Ureter (tissue), 1 donor: Measurements from ENCODE around the gene BMP7. TPM values are rescaled to one million over a fixed set of nuclear protein-coding genes. Genes with fewer than 3 reads are reported as not detected.

ENCODE experiments used
- DNase-seq: peaks from one replicate; pipeline ENCODE4 v3.0.0-alpha.2; 2020; ENCODE audit warnings: low spot score
- total RNA-seq: library from RNA; stranded (reverse); gene quantifications from one replicate; pipeline ENCODE4 v1.2.4, GENCODE V29; 2023
- donor health status: DM: yes; HTN: yes; CAD: no.

Gene BMP7
- total RNA-seq, 1 donor from 2014 or later = 32.0 TPM

DNA sequence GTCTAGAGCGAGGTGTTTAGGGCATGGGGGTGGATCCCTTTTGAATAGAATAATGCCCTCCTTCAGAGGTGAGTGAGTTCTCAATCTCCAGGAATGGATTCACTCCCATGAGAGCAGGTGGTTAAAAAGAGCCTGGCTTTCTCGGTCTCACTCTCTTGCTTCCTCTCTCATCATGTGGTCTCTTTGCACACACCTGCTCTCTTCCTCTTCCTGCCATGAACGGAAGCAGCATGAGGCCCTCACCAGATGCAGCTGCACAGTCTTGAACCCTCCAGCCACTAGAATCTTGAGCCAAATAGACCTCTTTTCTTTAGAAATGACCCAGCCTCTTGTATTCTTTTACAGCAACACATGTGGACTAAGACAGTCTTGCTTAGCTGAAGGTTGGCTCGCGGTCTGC, 119.3 kb downstream of the BMP7 start:
- DNase-seq = no peak

DNA sequence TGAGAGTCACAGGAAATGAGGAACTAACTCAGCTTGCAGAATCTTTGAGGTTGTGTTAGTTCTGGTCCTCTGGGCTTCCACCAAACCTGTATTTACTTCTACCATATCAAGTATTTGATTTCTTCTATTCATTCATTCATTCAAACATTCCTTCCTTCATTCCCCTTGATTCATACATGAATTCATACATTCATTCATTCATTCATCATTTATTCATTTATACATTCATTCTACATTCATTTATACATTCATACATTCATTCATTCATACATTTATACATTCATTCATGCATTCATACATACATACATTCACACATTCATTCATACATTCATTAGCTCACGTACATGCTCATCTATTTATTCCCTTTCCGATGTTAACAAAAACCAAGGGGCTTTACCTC, 120.3 kb downstream of the BMP7 start:
- DNase-seq = no peak

DNA sequence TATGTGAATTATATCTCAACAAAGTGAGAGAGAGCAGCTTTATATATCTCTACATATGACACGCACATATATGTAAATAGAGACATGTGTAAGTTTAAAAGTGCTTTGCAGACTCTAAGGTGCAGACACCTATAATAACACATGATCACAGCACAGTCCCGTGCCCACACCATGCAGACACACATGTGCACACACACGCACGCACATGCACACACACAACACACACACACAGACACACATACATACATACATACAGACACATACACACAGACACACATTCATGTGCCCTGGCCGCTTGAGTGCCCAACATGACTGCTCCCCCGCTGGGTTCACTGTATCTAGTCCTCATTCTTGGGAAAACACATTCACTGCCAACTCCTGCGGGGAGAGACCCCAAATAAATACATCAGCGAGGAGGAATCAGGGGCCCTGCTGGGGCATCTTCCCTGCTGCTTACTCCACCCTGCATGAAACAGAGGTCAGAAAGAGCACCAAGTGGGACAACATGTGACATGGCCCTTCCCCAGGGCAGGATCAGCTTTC, 121.3 kb downstream of the BMP7 start:
- no peak for DNase-seq

DNA sequence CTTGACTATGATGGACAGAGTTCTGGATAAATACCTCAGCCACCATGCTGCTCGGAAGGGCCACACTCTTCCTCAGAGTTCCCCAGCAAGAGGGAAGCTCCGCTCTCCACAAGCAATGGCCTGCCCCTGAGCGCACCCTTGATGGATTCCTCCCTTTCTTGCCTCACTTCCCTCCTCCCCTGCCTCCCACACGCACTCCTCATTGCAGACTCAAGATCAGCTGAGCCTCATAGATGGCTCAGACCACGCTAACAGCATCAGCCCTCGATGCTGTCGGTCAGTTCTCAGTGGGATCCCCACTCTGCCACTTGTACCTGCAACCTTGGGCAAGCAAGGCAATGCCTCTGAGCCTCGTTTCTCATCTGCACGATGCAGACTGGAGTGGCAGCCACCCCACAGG, 123.3 kb downstream of the BMP7 start:
- no peak for DNase-seq

DNA sequence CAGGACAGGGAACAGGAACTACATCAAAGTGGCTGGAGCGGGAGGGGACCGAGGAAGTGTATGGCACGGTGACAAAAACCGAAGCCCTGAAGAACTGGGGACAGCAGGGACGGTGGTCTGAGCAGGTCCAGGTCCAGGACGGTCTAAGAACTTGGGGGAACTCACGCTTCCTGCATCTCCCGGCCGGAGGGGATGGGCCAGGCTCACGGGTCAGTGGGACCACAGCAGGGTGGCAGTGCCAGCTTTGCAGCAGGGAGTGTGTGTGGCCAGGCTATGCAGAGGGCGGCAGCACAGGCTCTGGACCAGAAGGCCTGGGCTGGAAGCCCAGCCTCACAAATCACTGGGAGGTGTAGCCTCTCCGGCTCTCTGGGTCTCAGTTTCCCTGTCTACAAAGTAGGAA, 123.8 kb downstream of the BMP7 start:
- DNase-seq = no peak

DNA sequence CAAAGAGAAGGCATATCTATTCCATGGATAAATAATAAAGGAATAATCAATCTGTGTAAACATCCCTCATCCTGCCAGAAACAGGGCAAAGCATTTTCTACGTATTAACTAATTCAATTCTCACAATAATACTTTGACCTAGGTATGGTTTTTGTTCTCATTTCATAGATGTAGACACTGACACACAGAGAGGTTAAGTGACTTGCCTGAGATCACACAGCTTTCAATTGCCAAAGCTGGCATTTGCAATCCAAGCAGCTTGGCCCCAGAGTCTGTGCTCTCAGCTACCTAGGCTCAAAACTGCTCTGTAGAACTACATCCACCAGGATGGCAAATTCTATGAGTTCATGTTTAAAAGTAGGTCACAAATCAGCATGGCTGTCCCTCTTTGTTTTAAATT, 124.9 kb downstream of the BMP7 start:
- no peak for DNase-seq

DNA sequence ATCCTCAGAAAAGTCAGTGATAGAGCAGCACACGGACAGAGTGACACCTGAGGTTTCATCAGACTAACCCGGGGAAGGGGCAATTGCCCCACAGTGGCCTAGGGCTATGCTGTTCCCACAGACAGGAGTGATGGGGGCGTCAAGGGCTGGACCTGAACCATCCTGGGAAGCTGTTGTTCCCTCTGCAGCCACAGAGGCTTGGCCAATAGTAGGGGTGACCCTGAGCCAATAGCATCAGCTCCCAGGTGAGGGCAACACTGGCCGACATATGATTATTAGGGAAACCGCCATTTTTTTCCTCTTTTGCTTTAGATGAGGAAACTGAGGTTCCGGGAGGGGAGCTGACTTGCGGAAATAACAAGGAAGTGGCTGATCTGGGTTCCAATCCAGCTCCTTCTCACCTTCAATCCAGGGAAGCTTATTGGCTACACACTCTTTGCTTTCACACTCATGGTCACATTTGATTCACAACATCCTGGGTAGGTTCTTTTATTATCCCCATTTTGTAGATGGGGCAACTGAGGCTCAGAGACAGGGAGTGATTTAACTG, 126.0 kb downstream of the BMP7 start:
- no peak for DNase-seq

DNA sequence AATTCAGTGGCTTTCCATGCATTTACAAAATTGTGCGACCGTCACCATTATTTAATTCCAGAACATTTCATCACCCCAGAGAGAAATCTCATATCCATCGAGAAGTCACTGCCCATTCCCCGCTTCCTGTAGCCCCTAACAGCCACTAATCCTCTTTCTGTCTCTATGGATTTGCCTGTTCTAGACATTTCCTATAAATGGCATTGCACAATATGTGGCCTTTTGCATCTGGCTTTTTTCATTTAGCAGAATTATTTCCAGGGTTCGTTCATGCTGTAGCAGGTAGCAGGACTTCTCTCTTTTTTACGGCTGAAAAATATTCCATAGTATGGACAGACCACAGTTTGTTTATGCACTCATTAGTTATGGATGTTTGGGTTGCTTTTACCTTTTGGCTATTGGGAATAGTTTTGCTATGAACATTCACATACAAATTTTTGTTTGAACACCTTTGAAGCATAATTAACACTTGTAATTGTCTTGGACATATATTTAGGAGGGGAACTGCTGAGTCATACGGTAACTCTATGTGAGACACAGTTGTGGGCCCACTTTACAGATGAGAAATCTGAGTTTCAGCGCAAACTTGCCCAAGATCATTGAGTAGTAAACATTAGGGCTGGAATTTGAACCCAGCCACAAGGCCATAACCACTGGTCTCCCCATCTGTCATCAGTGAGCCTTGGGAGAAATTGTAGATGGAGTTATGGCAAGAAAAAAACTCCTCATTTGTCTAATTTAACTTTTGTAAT, 126.9 kb downstream of the BMP7 start:
- no peak for DNase-seq

DNA sequence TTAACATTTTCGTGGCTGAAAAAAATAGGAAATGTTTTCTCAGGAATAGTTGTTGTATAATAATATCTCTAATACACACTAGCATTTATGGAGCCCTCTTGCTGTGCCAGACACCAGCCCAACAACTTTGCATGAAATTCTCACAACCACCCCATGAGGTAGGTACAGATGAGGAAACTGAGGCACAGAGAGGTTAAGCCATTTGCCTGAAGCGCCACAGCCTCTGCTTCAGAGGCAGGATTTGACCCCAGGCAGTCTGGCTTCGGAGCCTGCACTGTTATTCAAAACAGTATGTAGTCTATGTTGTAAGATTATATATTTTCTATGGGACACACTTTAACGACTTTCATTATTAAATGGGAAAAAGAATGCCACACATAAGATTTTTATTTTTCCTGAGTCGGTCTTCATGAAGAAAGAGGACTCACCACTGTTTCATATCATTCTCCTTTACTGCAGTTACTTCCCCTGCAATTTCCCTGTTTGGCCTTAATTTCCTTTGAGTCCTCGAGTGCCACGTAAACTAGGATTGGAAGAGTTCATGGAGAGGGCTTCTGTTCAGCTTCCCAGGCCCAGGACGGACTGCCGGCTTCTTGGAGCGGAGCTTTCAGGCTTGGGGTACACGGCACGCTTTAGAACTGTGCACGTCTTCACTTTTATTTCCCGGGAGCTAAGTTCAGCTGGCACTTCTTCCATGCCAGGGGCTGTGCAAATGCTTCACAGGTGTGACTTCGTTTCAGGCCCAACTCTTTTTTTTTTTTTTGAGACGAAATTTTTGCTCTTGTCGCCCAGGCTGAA, 128.0 kb downstream of the BMP7 start:
- DNase-seq = no peak

DNA sequence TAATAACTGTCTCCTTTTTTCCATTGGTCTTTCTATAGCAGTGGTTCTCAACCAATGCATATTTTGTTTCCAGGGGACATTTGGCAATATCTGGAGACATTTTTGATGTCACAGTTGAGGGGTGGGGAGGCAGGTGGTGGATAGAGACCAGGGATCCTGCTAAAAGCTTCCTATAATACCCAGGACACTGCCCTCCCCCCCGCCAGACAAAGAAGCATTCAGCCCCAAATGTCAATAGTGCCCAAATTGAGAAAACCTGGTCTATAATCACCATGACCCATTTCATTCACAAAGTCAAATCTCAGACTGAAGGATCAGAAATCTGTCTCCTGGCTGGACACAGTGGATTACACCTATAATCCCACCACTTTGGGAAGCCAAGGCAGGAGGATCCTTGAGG, 128.8 kb downstream of the BMP7 start:
- DNase-seq = no peak

DNA sequence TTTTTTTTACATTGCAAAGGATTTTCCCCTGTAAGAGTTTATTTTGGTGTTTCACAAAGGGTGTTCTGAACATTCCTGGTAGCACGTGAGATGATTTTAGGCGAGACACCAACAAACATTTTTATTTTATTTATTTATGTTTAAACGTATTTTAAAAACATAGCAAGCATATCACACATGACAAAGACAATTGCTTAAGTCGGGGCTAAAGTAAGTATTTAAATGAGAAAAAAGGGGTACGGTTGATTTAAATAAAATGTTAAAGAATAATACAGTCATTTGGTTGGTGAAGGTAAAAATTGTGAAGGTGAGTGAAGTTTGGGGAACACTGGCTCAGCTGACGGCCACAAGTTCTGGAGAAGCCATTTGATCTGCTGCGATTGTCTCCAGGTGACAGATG, 129.7 kb downstream of the BMP7 start:
- DNase-seq = no peak

DNA sequence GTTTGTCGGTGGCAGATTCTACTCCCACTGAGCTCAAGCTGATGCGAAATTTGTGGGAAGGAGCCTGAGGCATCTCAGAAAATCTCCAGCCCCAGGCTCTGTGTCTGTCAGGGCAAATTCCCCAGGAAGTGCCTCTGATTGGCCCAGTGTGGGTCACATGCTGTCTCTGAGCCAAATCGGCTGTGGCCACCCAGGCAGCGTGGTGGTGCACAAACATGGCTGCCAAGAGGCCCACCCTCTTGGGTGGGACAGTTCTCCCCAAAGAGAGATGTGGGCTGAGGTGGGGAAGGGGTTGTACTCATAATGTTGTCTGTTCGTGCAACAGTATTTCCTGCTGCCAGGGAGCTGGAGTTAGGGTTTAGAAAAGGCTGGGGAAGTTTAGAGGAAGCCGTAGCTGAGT, 130.6 kb downstream of the BMP7 start:
- no peak for DNase-seq

DNA sequence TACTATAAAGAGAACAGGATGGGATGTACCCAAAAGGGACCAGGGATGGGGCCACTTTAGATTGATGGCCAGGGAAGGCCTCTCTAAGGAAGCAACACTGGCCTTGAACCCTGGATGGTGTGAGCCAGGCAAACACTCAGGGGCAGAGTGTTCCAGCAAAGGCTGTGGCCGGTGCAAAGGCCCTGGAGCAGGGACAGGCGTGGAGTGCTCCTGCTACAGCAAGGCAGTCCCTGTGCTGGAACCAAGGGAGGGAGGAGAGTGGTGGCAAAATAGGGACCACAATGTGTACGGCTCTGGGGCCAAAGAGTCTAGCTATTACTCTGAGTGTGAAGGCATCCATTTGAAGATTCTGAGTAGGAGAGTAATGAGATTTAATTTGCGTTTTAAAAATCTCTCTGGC, 131.6 kb downstream of the BMP7 start:
- no peak for DNase-seq

DNA sequence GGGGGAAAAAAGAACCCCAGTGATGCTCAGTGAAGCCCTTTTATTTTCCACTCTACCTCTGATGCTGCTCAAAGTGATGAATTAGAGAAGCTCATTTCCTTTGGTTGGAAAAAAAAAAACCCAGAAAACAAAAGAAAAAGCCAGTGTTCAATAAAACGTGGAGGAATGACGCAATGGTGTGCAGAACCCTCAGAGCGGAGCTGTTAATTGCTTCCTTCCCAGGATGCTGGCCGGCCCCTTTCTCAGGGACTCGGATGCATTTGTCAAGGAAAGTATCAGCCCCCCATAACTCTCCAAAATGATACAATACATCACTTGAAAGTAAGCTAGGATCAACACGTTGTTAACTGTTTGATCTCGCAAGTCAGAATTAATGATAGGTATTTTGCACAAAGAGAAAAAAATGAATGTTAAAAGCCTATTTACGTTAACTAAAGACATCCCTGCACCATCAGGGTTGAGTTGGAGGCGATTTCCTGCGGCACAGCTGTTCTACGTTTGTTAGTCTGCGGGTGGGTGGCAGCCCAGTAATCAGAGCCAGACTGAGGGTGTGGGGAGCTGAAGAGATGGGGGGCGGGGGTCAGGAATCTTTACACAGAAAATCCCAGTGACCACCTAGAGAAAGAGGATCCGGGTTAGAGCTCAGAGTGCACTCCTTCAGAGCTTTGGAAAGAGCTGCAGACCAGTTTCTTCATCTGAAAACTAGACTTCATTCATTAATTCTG, 132.4 kb downstream of the BMP7 start:
- no peak for DNase-seq

DNA sequence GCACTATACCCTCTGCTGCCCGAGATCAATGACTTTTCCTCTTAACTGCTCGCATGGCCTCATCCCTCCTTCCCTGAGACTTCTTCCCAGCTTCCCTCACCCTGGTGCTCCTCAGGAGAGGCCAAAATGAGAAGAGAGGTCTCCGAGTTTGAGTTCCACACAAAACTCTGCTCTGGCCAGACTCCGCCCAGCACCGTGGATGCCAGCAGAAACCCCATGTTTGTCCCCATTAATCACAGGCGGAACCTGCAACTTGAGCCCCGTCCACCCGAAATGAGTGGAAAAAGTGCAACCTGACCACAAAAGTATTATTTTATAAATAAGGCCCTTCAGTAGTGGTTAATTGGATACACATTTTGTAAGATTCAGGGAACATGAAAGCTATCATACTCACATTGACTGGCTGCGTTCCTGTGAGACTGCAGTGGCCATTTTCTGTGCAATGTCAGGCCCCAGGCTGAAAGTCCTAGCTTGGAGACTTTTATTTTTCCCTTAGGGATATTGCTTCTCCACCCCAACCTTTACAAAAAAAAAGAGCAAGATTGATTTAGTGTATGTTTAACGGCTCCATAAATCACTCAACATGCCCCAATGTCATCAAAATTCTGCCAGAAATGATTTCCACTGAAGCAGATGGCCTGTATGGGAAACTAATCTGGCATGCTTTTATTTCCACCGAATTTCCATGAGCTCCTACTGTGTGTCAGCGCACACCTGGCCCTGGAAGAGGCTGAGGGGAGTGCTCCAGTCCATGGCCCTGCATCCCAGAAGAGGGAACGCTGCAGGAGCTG, 134.6 kb downstream of the BMP7 start:
- DNase-seq = no peak

DNA sequence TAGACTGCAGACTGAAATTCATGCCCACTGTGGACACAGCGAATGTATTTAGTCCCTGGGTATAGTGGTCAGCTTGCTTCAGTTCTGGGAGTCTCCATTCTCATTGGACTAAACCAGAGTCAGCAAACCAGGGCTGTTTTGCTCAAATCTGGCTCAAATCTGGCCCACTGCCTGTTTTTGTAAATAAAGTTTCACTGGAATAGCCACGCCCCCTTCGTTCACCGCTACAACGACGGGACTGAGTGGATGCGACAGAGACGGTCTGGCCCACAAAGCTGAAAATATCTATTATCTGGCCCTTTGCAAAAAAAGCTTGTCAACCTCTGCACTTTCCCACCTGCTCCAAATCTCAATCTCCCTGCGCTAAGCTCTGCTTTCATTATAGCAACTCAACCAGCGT, 135.4 kb downstream of the BMP7 start:
- DNase-seq = no peak

DNA sequence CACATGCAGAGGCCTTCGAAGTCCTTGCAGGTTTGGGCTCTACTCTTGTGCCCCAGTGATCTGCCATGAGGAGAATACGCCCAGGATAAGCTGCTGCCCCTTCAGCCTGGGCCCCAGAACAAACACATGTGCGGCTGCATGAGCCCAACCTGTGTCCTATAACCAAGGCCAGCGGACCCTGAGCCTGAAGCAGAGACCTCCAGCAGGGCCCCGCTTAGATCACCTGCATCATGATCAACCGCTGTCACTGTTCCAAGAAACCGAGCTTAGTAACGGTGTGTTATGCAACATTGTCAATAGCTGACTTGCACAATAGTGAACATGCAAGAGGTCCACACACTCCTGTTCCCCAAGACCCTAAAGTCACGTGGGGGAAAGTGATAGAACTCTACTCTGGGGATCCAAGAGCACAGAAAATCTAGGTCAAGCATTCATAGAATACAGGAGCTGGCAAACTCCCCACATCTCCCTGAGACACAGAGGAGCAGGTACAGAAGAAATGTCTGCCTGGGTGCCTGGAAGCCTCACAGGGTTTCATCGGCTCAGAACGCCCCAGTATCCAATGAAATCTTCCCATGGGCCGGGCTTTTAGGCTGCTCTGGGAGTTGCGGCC, 136.2 kb downstream of the BMP7 start:
- no peak for DNase-seq

DNA sequence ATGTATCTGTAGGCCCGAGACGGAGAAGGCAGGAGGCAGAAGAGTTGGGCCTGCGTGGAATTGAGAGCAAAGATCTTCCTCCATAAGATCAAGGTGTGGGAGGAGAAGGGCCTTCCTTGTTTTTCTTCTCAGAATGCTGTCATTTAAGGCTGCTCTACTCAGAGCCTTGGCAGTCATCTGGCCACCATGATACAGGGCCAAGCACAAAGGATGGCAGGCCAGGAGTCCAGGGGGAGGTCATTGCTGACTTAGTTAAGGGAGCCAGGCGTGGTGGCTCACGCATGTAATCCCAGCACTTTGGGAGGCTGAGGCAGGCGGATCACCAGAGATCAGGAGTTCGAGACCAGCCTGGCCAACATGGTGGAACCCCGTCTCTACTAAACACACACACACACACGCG, 137.1 kb downstream of the BMP7 start:
- DNase-seq = no peak

DNA sequence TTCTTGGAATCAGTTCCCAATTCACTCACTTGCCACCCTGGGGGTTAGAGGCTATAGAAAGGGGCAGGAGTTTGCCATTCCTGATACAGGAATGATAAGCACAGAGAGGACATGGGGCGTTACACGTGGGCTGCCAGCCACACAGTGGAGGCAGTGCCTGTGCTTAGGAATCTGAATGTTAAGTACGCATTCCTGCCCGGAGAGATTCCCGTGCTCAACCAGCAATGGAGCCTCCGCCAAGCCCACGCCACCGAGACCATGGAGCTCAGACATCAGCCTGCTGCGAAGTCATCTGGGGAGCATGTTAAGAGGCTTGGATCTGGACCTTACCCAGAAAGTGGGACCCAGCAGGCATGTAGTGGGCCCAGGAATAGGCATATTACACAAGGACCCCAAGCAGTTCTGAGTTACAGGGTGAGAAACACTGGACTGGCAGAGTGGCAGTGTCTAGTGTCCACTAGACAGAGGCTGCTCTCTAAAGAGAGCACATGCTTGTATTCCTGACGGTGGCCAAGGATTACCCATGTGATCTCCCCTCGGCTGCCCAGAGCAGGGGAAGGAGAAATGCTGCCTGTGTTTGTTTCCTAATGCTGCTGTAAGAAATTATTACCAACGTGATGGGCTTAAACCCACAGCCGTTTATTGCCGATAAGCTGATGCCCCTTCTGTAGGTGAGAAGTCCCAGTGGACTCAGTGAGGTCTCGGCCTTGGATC, 138.2 kb downstream of the BMP7 start:
- no peak for DNase-seq

DNA sequence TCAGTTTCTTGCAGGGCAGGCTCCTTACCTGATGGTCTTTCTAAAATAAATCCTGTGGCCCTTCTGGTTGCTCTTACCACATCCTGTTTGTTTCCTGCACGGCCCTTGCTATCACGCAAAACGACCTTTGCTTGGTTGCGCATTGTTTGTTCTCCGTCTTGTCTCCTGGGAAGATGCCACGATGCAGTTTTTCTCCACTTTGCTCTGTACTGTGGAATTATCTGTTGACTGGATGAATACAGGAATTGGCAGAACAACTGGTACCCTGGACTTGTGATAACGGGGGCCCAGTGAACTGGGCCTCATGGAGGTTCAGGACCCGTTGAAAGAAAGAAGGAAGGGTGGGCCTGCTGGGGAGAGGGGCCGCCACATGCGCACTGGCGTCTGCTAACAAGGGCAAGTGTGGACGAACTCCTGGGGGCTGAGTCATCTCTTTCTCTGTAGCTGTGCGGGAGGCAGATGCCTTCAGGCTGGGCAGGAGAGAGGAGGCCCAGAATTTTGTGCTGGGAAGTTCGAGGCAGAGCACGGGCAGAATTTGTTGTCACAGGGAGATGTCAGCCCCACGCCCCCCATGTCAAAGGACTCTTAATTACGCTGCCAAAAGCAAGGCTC, 139.9 kb downstream of the BMP7 start:
- DNase-seq = no peak
